ENCODE data around the gene ANO10. TPM values are rescaled to one million over a fixed set of nuclear protein-coding genes. Genes with fewer than 3 reads are reported as not detected.

The ANO10 gene
- total RNA-seq, 2 experiments from 2014 or later: 8.6 to 12.2 TPM

GRCh38 chr3:43340403-43340802 is 281.4 kb downstream of the ANO10 start:
- CTCF ChIA-PET: no interaction called here
- POLR2A ChIA-PET: no interaction called here

- POLR2A ChIA-PET: no interaction called here
- CTCF ChIA-PET: no interaction called here
Measured at GRCh38 chr3:43338295-43338694, 283.5 kb downstream of the ANO10 start.

GRCh38 chr3:43335799-43336198 is 286.0 kb downstream of the ANO10 start:
- CTCF ChIA-PET: no interaction called here

GRCh38 chr3:43334976-43335375 is 286.8 kb downstream of the ANO10 start:
- ChIA-PET POLR2A (interaction anchor here (0.5 to 0.6 kb wide), 2 partner anchors 219 to 355 kb away, joined by 6 to 8 read pairs; no protein-coding TSS in a partner anchor), CTCF (no interaction called here)

More at GRCh38 chr3:43335799-43336198, 286.0 kb downstream of the ANO10 start:
- POLR2A ChIA-PET: no interaction called here

- CTCF ChIA-PET: no interaction called here
- POLR2A ChIA-PET: no interaction called here
Measured at GRCh38 chr3:43331381-43331780, 290.4 kb downstream of the ANO10 start.

GRCh38 chr3:43330981-43331380 is 290.8 kb downstream of the ANO10 start:
- POLR2A ChIA-PET: no interaction called here
- CTCF ChIA-PET: no interaction called here

- ChIA-PET CTCF (interaction anchor here (2.2 kb wide), 1 partner anchor 18 kb away, joined by 6 read pairs; no protein-coding TSS in a partner anchor), POLR2A (no interaction called here)
Measured at GRCh38 chr3:43328653-43329052, 293.2 kb downstream of the ANO10 start.

GRCh38 chr3:43327582-43327979 is 294.2 kb downstream of the ANO10 start:
- POLR2A ChIA-PET: interaction anchor here (0.6 kb wide), 1 partner anchor 38 kb away, joined by 3 read pairs; no protein-coding TSS in a partner anchor
- CTCF ChIA-PET: interaction anchor here (2.2 kb wide), 1 partner anchor 19 kb away, joined by 6 read pairs; no protein-coding TSS in a partner anchor

GRCh38 chr3:43326891-43327581 is 294.8 kb downstream of the ANO10 start:
- ChIA-PET CTCF (interaction anchor here (2.2 kb wide), 1 partner anchor 20 kb away, joined by 6 read pairs; no protein-coding TSS in a partner anchor), POLR2A (interaction anchor here (0.5 kb wide), 1 partner anchor 915 kb away, joined by 3 read pairs; no protein-coding TSS in a partner anchor)

GRCh38 chr3:43323541-43323940 is 298.3 kb downstream of the ANO10 start:
- ChIA-PET POLR2A (no interaction called here), CTCF (interaction anchor here (0.6 kb wide), 1 partner anchor 411 kb away, joined by 5 read pairs; no protein-coding TSS in a partner anchor)

GRCh38 chr3:43320288-43320687 is 301.5 kb downstream of the ANO10 start:
- ChIA-PET CTCF (no interaction called here), POLR2A (interaction anchor here (0.9 to 1.1 kb wide), 2 partner anchors 12 to 19 kb away, joined by 3 read pairs; no protein-coding TSS in a partner anchor)

- CTCF ChIA-PET: no interaction called here
- POLR2A ChIA-PET: interaction anchor here (0.9 to 1.1 kb wide), 2 partner anchors 12 to 19 kb away, joined by 3 read pairs; no protein-coding TSS in a partner anchor
Measured at GRCh38 chr3:43319794-43320193, 302.0 kb downstream of the ANO10 start.

GRCh38 chr3:43319376-43319775 is 302.4 kb downstream of the ANO10 start:
- ChIA-PET POLR2A (interaction anchor here (0.9 kb wide), 1 partner anchor 11 kb away, joined by 3 read pairs; no protein-coding TSS in a partner anchor), CTCF (no interaction called here)

GRCh38 chr3:43317461-43318316 is 304.1 kb downstream of the ANO10 start:
- ChIA-PET CTCF (no interaction called here), POLR2A (no interaction called here)

GRCh38 chr3:43316783-43317460 is 304.9 kb downstream of the ANO10 start:
- ChIA-PET POLR2A (no interaction called here), CTCF (no interaction called here)

Other genes with a start within 250 kb of the ANO10 start
- gene ABHD5, start 68.9 kb upstream of the ANO10 start, total RNA-seq: 10 to 100 TPM; 14.3 to 14.8 TPM

Data from activated CD8-positive, alpha-beta memory T cell treated with anti-CD3 and anti-CD28 coated beads for 36 hours (primary cell).